Neural progenitor cell (in vitro differentiated cells): Measurements from ENCODE around the gene CCDC141.

Experiments used
- EZH2 ChIP-seq: fragments of 200-600 bp; sonication (generic); IDR thresholded peaks from 2 replicates; pipeline ENCODE4 v1.6.1; 2017; ENCODE audit warnings: antibody characterized with exemption, mild to moderate bottlenecking, moderate library complexity
- EZH2phosphoT487 ChIP-seq: fragments of 200-600 bp; sonication (generic); IDR thresholded peaks from 2 replicates; pipeline ENCODE4 v1.6.1; 2017; ENCODE audit warnings: antibody characterized with exemption
- TF ChIP-seq, protein P1 (sequence below): fragments of 200-600 bp; sonication (generic); IDR thresholded peaks from 2 replicates; pipeline ENCODE4 v1.5.1; 2017; ENCODE audit warnings: antibody characterized with exemption, mild to moderate bottlenecking

DNA sequence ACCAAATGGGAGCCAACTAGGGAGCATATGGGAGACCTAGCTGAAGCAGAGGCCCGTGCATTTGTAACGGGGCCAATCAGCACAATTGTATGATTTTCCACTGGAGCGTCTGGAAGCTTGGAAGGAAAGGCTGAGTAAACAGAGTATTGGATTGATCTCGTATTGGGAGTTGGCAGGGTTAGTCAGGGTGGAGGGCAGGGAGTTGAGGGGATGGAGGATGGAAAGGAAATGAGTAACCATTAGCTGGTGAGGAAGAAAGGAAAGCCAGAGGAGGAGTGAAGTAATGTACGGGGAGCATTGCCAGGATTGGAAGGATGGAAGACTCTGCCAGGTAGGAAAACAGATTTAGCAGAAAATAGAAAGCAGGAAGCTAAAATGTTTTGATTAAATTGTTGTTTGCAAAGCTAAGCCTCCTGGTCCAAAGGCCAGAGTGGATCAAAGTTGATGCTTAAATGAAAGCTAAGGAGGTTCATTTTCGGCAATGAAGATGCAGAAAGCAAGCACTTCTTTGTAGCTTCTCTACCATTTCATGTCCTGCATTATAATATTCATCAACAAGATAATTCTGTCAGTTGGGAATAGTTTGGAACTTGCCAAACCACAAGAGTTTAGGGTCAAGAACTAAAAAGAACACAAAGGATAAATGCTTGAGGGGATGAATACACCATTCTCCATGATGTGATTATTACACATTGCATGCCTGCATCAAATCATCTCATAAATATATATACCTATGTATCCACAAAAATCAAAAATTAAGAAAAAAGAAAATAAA, 167.1 kb downstream of the CCDC141 start:
- TF ChIP-seq, protein P1, sequence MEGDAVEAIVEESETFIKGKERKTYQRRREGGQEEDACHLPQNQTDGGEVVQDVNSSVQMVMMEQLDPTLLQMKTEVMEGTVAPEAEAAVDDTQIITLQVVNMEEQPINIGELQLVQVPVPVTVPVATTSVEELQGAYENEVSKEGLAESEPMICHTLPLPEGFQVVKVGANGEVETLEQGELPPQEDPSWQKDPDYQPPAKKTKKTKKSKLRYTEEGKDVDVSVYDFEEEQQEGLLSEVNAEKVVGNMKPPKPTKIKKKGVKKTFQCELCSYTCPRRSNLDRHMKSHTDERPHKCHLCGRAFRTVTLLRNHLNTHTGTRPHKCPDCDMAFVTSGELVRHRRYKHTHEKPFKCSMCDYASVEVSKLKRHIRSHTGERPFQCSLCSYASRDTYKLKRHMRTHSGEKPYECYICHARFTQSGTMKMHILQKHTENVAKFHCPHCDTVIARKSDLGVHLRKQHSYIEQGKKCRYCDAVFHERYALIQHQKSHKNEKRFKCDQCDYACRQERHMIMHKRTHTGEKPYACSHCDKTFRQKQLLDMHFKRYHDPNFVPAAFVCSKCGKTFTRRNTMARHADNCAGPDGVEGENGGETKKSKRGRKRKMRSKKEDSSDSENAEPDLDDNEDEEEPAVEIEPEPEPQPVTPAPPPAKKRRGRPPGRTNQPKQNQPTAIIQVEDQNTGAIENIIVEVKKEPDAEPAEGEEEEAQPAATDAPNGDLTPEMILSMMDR, result no peak
- TF ChIP-seq EZH2phosphoT487, result no peak
- no peak for TF ChIP-seq EZH2
